CD8-positive, alpha-beta memory T cell (primary cell): ENCODE data around the gene FARS2. TPM values are rescaled to one million over a fixed set of nuclear protein-coding genes. Genes with fewer than 3 reads are reported as not detected.
"Not testable (repeated sequence)": the region's sequence is repeated elsewhere in the genome, so short reads cannot be mapped to it uniquely, and the experiment has no call there.

Source experiments
- CTCF ChIA-PET: fragments of 350-600 bp; sonication (Branson Sonifier 250); formaldehyde crosslinking; loops from one replicate; lab custom pipeline; 2021; ENCODE audit warnings: antibody characterized with exemption; lab: Charles Lee
- POLR2A ChIA-PET: fragments of 350-600 bp; sonication (Branson Sonifier 250); formaldehyde crosslinking; loops from one replicate; lab custom pipeline; 2021; ENCODE audit warnings: antibody characterized with exemption; lab: Charles Lee
- DNase-seq, 5 donors: peaks; one replicate each; pipeline versions ENCODE4 v3.0.0 to v3.0.0-alpha.2; 2020 to 2022; ENCODE audit warnings: mixed read lengths in 1 of 5
- H3K27ac ChIP-seq: one replicate; pipeline ENCODE4 v1.7.0; 2013; ENCODE audit warnings: low read depth, mild to moderate bottlenecking, low read length, moderate library complexity
- H3K27me3 ChIP-seq: 2 replicates; pipeline ENCODE4 v1.7.0; 2013; ENCODE audit warnings: low read length, mild to moderate bottlenecking; ENCODE audit not compliant: insufficient read depth, poor library complexity, severe bottlenecking
- H3K36me3 ChIP-seq: 2 replicates; pipeline ENCODE4 v1.7.0; 2013; ENCODE audit warnings: mild to moderate bottlenecking, low read length, moderate library complexity; ENCODE audit not compliant: insufficient read depth
- H3K4me1 ChIP-seq: 2 replicates; pipeline ENCODE4 v1.7.0; 2013; ENCODE audit warnings: mild to moderate bottlenecking, low read length, moderate library complexity; ENCODE audit not compliant: insufficient read depth
- H3K4me3 ChIP-seq: 2 replicates; pipeline ENCODE4 v1.7.0; 2013; ENCODE audit warnings: mild to moderate bottlenecking, low read length
- H3K9me3 ChIP-seq: 2 replicates; pipeline ENCODE4 v1.7.0; 2013; ENCODE audit warnings: mild to moderate bottlenecking, low read length
- H3K27ac Mint-ChIP-seq, 8 donors: one replicate each; pipeline ENCODE4 v1.8.0; 2020 to 2021; ENCODE audit warnings: mixed read lengths in 8 of 8, mild to moderate bottlenecking in 6 of 8, inconsistent platforms in 3 of 8, moderate library complexity in 3 of 8
- H3K27me3 Mint-ChIP-seq, 2 donors: one replicate each; pipeline ENCODE4 v1.8.0; 2020 to 2021; ENCODE audit warnings: mixed read lengths in 2 of 2, mild to moderate bottlenecking in 1 of 2, moderate library complexity in 1 of 2
- H3K36me3 Mint-ChIP-seq, 3 donors: one replicate each; pipeline ENCODE4 v1.8.0; 2020 to 2021; ENCODE audit warnings: mixed read lengths in 3 of 3, inconsistent platforms in 1 of 3, mild to moderate bottlenecking in 1 of 3
- H3K4me1 Mint-ChIP-seq, 3 donors: one replicate each; pipeline ENCODE4 v1.8.0; 2020 to 2021; ENCODE audit warnings: mixed read lengths in 3 of 3, inconsistent platforms in 1 of 3, mild to moderate bottlenecking in 1 of 3
- H3K4me3 Mint-ChIP-seq, 7 donors: one replicate each; pipeline ENCODE4 v1.8.0; 2020 to 2021; ENCODE audit warnings: mixed read lengths in 7 of 7, mild to moderate bottlenecking in 6 of 7, moderate library complexity in 4 of 7, inconsistent platforms in 2 of 7
- H3K9me3 Mint-ChIP-seq, 5 donors: one replicate each; pipeline ENCODE4 v1.8.0; 2020 to 2022; ENCODE audit warnings: mixed read lengths in 5 of 5, mild to moderate bottlenecking in 3 of 5, moderate library complexity in 2 of 5, inconsistent platforms in 1 of 5
- polyA plus RNA-seq: library from polyadenylated mRNA; unstranded; fragments of 300-500 nt; fragmentation: Illumina TruSeq; gene quantifications from one replicate; pipeline ENCODE4 v1.2.3, GENCODE V29; 2021
- total RNA-seq, 2 experiments: library from RNA; stranded (reverse); gene quantifications; one replicate each; pipeline ENCODE4 v1.2.3, GENCODE V29; 2021

Gene FARS2
- total and polyA plus RNA-seq, 3 experiments from 2014 or later, result 24.5 to 26.0 (median 24.9) TPM

GRCh38 chr6:5557506-5557905 lies 296.2 kb downstream of the FARS2 start:
- no peaks in the 10 kb centered on the region for H3K9me3 ChIP-seq

GRCh38 chr6:5559651-5560050 lies 298.3 kb downstream of the FARS2 start:
- Mint-ChIP-seq H3K9me3 (no peaks in the 10 kb centered on the region), H3K27me3 (no peaks in the 10 kb centered on the region), H3K4me3 (no peak overlapping the region), H3K36me3 (peaks cover under 1 to 5% (median 4%) of the 10 kb centered on the region in 3 donors), H3K4me1 (peaks cover 3 to 9% (median 8%) of the 10 kb centered on the region in 3 donors), H3K27ac (no peak overlapping the region)
- H3K9me3 ChIP-seq, result no peaks in the 10 kb centered on the region
- no peak overlapping the region for H3K4me3 ChIP-seq
- ChIA-PET POLR2A (no interaction called here), CTCF (no interaction called here)
- DNase-seq, result no peak
- no peak overlapping the region for H3K27ac ChIP-seq
- H3K27me3 ChIP-seq, result no peaks in the 10 kb centered on the region
- H3K4me1 ChIP-seq, result no peaks in the 10 kb centered on the region
- no peaks in the 10 kb centered on the region for H3K36me3 ChIP-seq

More at GRCh38 chr6:5557506-5557905, 296.2 kb downstream of the FARS2 start:
- Mint-ChIP-seq H3K27me3 (no peaks in the 10 kb centered on the region), H3K4me1 (peaks cover 0 to 7% (median 3%) of the 10 kb centered on the region in 3 donors), H3K27ac (no peak overlapping the region), H3K36me3 (peaks cover 0 to 5% (median 3%) of the 10 kb centered on the region in 3 donors), H3K4me3 (no peak overlapping the region), H3K9me3 (no peaks in the 10 kb centered on the region)
- Histone ChIP-seq H3K4me1 (no peaks in the 10 kb centered on the region), H3K36me3 (no peaks in the 10 kb centered on the region), H3K4me3 (no peak overlapping the region), H3K27me3 (no peaks in the 10 kb centered on the region), H3K27ac (no peak overlapping the region)
- POLR2A ChIA-PET, result no interaction called here
- no peak for DNase-seq
- CTCF ChIA-PET, result no interaction called here

GRCh38 chr6:5562277-5562676 lies 301.0 kb downstream of the FARS2 start:
- H3K4me3 Mint-ChIP-seq, result no peak overlapping the region
- no peaks in the 10 kb centered on the region for H3K9me3 Mint-ChIP-seq
- Histone ChIP-seq H3K27ac (no peak overlapping the region), H3K9me3 (no peaks in the 10 kb centered on the region), H3K4me3 (no peak overlapping the region), H3K4me1 (no peaks in the 10 kb centered on the region), H3K27me3 (no peaks in the 10 kb centered on the region), H3K36me3 (no peaks in the 10 kb centered on the region)
- H3K27ac Mint-ChIP-seq, result no peak overlapping the region
- ChIA-PET POLR2A (no interaction called here), CTCF (no interaction called here)
- H3K36me3 Mint-ChIP-seq, result peaks cover 2 to 11% (median 3%) of the 10 kb centered on the region in 3 donors
- no peak for DNase-seq
- peaks cover 4 to 24% (median 21%) of the 10 kb centered on the region in 3 donors for H3K4me1 Mint-ChIP-seq
- H3K27me3 Mint-ChIP-seq, result peaks cover 0 to 1% of the 10 kb centered on the region in 2 donors

GRCh38 chr6:5563086-5563485 lies 301.8 kb downstream of the FARS2 start:
- H3K4me1 Mint-ChIP-seq, result peaks cover 7 to 29% (median 25%) of the 10 kb centered on the region in 3 donors
- ChIA-PET POLR2A (no interaction called here), CTCF (no interaction called here)
- H3K4me3 Mint-ChIP-seq, result no peak overlapping the region
- H3K36me3 ChIP-seq, result no peaks in the 10 kb centered on the region
- no peaks in the 10 kb centered on the region for H3K4me1 ChIP-seq
- H3K27ac Mint-ChIP-seq, result no peak overlapping the region
- DNase-seq, result no peak
- H3K4me3 ChIP-seq, result no peak overlapping the region
- no peaks in the 10 kb centered on the region for H3K27me3 ChIP-seq
- H3K27ac ChIP-seq, result no peak overlapping the region
- no peaks in the 10 kb centered on the region for H3K9me3 Mint-ChIP-seq
- H3K27me3 Mint-ChIP-seq, result peaks cover 0 to 1% of the 10 kb centered on the region in 2 donors
- no peaks in the 10 kb centered on the region for H3K9me3 ChIP-seq
- H3K36me3 Mint-ChIP-seq, result peaks cover 0 to 14% (median 1%) of the 10 kb centered on the region in 3 donors

GRCh38 chr6:5564746-5565145 lies 303.4 kb downstream of the FARS2 start:
- peaks cover 0 to 18% (median 4%) of the 10 kb centered on the region in 3 donors for H3K36me3 Mint-ChIP-seq
- H3K4me1 ChIP-seq, H3K4me3 Mint-ChIP-seq, POLR2A ChIA-PET, CTCF ChIA-PET, H3K9me3 Mint-ChIP-seq, H3K4me3 ChIP-seq, H3K9me3 ChIP-seq, H3K27me3 ChIP-seq, DNase-seq, H3K27me3 Mint-ChIP-seq, H3K36me3 ChIP-seq, H3K27ac ChIP-seq: not testable (repeated sequence)
- peaks cover 16 to 39% (median 37%) of the 10 kb centered on the region in 3 donors for H3K4me1 Mint-ChIP-seq
- peak overlapping the region in 1 of 8 donors; percentile 29 for H3K27ac Mint-ChIP-seq

- Mint-ChIP-seq H3K4me1 (peaks cover 18 to 39% (median 38%) of the 10 kb centered on the region in 3 donors), H3K4me3 (no peak overlapping the region), H3K9me3 (no peaks in the 10 kb centered on the region), H3K36me3 (peaks cover 0 to 18% (median 6%) of the 10 kb centered on the region in 3 donors), H3K27me3 (peaks cover 0 to 1% of the 10 kb centered on the region in 2 donors), H3K27ac (no peak overlapping the region)
- no peaks in the 10 kb centered on the region for H3K27me3 ChIP-seq
- no peaks in the 10 kb centered on the region for H3K4me1 ChIP-seq
- no peak overlapping the region for H3K27ac ChIP-seq
- DNase-seq, result no peak
- ChIA-PET POLR2A (no interaction called here), CTCF (no interaction called here)
- no peaks in the 10 kb centered on the region for H3K9me3 ChIP-seq
- H3K36me3 ChIP-seq, result no peaks in the 10 kb centered on the region
- H3K4me3 ChIP-seq, result no peak overlapping the region
These were observed 304.7 kb downstream of the FARS2 start for GRCh38 chr6:5565971-5566370.

GRCh38 chr6:5566718-5567117 lies 305.4 kb downstream of the FARS2 start:
- H3K4me3 Mint-ChIP-seq, result no peak overlapping the region
- peaks cover 0 to 22% (median 9%) of the 10 kb centered on the region in 3 donors for H3K36me3 Mint-ChIP-seq
- DNase-seq, result no peak
- H3K4me1 Mint-ChIP-seq, result peaks cover 18 to 38% (median 33%) of the 10 kb centered on the region in 3 donors
- H3K27me3 Mint-ChIP-seq, result peaks cover 0 to 1% of the 10 kb centered on the region in 2 donors
- no peaks in the 10 kb centered on the region for H3K27me3 ChIP-seq
- ChIA-PET CTCF (no interaction called here), POLR2A (no interaction called here)
- H3K27ac ChIP-seq, result no peak overlapping the region
- H3K4me3 ChIP-seq, result no peak overlapping the region
- H3K9me3 ChIP-seq, result no peaks in the 10 kb centered on the region
- H3K36me3 ChIP-seq, result no peaks in the 10 kb centered on the region
- H3K4me1 ChIP-seq, result no peaks in the 10 kb centered on the region
- no peak overlapping the region for H3K27ac Mint-ChIP-seq
- no peaks in the 10 kb centered on the region for H3K9me3 Mint-ChIP-seq

- Histone ChIP-seq H3K36me3 (no peaks in the 10 kb centered on the region), H3K9me3 (no peaks in the 10 kb centered on the region), H3K4me3 (no peak overlapping the region), H3K27me3 (no peaks in the 10 kb centered on the region), H3K27ac (no peak overlapping the region), H3K4me1 (no peaks in the 10 kb centered on the region)
- Mint-ChIP-seq H3K27ac (peak overlapping the region in 1 of 8 donors; percentile 9), H3K36me3 (peaks cover 0 to 26% (median 9%) of the 10 kb centered on the region in 3 donors), H3K4me1 (peaks cover 18 to 38% (median 32%) of the 10 kb centered on the region in 3 donors), H3K27me3 (peaks cover 0 to 1% of the 10 kb centered on the region in 2 donors), H3K4me3 (no peak overlapping the region), H3K9me3 (no peaks in the 10 kb centered on the region)
- CTCF ChIA-PET, result no interaction called here
- no peak for DNase-seq
- POLR2A ChIA-PET, result no interaction called here
These were observed 306.0 kb downstream of the FARS2 start for GRCh38 chr6:5567352-5567751.
